NCI-H524 (cell line): Measurements from ENCODE around the gene RPS4Y2.

ENCODE experiments used
- DNase-seq, 2 experiments: peaks; one replicate each; lab custom pipeline; 2025; lab: John Stamatoyannopoulos, UW

RPS4Y2 gene

GRCh38 chrY:20755808-20756207 is at the start of gene RPS4Y2:
Gene RPS4Y2 (plus strand): TSS chrY:20756108. CDS start chrY:20756164, 56 bp downstream.
- DNase-seq = no peak

DNA sequence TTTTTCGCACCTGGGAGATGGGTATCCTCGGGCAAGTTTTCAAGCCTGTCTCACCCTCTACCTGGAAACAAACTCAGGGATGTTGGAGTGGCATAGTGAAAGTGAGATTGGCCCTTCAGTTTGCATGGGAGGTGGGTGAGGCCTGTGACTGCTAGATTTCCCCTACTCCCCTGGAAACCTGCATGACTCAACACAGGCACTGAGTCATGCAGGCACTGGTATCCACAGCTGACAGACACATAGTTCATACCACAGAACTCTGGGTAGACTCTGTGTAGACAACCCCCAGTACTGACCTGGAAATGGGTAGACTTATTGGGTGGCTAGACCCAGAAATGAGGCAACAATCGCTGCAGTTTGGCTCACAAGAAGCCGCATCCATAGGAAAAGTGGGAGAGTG is 41.5 kb upstream of the RPS4Y2 start:
- DNase-seq = no peak

- DNase-seq = no peak
These were observed 29.6 kb upstream of the RPS4Y2 start for GRCh38 chrY:20726184-20726907.

GRCh38 chrY:20735200-20735599 is 20.7 kb upstream of the RPS4Y2 start:
- DNase-seq = no peak

DNA sequence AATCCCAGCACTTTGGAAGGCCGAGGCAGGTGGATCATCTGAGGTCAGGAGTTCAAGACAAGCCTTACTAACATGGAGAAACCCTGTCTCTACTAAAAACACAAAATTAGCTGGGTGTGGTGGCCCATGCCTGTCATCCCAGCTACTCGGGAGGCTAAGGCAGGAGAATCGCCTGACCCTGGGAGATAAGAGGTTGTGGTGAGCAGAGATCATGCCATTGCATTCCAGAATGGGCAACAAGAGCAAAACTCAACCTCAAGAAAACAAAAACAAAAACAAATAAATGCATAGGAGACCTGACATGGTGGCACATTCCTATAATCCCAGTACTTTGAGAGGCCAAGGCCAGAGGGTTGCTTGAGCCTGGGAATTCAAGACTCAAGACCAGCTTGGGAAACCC is 16.1 kb upstream of the RPS4Y2 start:
- DNase-seq = no peak

GRCh38 chrY:20740609-20741008 is 15.3 kb upstream of the RPS4Y2 start:
- DNase-seq = no peak

- DNase-seq = no peak
These were observed 10.8 kb upstream of the RPS4Y2 start for GRCh38 chrY:20745060-20745459.

GRCh38 chrY:20746919-20747318 is 9.0 kb upstream of the RPS4Y2 start:
- DNase-seq = no peak

GRCh38 chrY:20763869-20764268 is 8.0 kb downstream of the RPS4Y2 start:
- DNase-seq = no peak

DNA sequence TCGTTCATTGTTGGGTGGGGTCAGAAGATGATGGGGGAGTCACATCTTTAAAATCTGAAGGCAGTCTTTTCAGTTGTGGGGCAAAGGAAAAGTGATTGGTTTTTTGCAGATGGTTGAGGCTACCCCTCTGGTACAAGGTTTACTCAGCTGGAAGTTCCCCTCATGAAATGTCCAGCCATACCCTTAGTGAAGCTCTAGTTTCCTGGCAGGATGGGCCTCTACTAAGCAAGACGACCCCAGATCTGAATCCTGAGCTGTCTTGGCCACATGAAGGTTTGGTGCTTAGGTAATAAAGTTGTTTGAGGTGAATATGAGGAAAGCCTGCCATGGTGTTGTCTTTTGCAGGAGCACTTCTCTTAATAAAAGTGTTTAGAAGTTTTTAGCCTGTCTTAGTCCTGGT is 9.2 kb downstream of the RPS4Y2 start:
- no peak for DNase-seq

DNA sequence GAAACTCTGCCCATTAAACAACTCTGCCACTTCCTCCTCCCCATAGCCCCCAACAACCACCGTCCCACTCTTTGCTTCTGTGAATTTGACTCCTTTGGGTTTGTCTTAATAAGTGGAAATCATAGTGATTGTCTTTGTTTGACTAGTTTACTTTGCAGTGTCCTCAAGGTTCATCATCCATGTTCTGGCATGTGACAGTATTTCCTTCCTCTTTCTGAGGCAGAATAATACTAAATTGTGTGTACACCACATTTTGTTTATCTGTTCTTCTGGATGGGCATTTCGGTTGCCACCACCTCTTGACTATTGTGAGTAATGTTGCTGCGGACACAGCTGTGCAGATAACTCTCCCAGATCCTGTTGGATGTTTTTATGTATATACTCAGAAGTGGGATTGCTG is 14.8 kb downstream of the RPS4Y2 start:
- DNase-seq = no peak

- DNase-seq = no peak
These were observed 20.2 kb downstream of the RPS4Y2 start for GRCh38 chrY:20776104-20776503.

DNA sequence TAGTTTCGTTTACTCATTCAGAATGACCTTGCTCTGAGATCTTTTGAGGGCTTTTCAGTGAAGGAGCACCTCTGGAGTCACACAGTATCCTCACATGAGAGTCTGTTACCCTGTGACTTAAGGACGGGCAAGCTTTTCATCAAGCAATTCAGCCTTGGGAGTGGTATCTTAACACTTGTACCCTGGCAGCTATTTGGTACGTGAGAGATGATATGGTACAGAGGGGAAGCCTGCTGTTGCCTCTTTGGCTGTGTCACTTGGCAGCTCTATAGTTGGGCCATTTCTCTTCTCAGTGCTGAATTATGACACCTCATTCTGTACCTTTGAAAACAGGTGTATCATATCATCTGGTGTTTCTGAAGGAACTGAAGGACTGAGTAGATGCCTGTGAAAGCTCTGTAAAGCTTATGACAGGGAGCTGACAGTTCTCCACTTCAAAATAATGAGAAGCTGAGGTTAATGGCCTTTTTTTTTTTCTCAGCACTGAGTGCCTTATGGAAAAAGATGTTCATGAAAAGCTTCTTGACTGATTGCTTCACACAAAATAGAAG is 24.3 kb downstream of the RPS4Y2 start:
- no peak for DNase-seq

GRCh38 chrY:20780776-20781175 is 24.9 kb downstream of the RPS4Y2 start:
- no peak for DNase-seq

DNA sequence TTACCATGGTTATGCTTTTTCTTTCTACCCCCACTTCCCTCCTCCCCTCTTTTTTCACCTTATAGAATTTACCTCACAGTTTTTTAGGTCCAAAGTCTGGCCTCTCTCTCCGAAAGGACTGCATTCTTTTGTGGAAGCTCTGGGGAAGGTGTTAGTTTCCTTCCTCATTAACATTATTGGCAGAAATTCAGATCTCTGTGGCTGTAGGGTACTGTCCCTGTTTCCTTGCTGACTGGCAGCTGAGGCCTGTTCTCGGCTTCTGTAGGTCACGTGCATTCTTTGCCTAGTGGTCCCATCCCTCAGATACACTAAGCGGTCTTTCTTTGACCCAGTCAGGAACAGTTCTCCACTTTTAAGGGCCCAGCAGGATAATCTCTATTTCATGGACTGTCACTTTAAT is 25.5 kb downstream of the RPS4Y2 start:
- DNase-seq = no peak

DNA sequence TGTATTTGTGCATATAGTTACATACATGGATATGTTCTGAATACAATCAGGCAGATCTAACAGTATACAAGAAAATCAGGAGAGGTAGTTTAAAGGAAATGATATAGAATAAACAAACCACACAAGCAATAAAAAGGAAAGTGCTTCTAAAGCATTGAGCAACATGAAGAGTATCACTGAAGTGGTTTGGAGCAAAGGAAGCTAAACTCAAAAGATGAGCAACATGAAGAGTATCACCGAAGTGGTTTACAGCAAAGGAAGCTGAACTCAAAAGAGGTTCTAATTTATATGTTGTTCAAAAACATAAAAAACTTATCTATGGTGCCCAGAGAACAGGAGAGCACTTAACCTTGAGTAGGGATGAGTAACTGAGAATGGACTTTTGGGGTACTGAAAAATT is 29.1 kb downstream of the RPS4Y2 start:
- DNase-seq = no peak

DNA sequence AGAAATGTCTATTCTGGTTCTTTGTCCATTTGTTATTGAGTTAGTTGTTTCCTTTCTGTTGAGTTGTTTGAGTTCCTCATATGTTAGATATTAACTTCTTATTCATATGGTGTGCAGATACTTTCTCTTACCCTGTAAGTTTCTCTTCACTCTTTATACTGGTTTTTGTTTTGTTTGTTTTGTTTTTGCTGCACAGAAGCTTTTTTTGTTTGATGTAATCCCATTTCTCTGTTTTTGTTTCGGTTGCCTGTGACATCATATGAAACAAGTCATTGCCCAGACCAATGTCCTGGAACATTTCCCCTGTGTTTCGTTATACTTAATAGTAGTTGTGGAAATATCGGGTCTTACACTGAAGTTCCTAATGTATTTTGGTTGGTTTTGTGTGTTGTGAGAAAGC is 31.2 kb downstream of the RPS4Y2 start:
- no peak for DNase-seq

- DNase-seq = no peak
These were observed 42.6 kb downstream of the RPS4Y2 start for GRCh38 chrY:20798351-20799049.

- DNase-seq = no peak
These were observed 46.8 kb downstream of the RPS4Y2 start for GRCh38 chrY:20802659-20803058.

DNA sequence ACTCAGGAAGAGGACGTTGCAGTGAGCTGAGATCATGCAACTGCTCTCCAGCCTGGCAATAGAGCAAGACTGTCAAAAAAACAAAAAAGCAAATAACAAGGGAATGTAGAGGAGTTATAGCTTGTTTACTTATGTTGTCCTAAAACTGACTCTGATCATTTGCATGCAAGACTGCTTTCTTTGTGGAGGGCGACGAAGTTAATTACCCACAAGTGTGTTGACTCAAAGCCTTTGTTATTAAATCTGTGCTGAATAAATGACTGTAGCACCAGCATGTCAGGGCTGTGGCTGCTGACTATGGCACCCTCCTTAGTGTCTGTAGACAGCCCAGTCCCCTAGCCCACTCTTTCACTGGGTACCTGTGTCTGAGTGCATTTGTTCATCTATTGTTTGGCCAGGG is 50.3 kb downstream of the RPS4Y2 start:
- no peak for DNase-seq

- no peak for DNase-seq
These were observed 57.6 kb downstream of the RPS4Y2 start for GRCh38 chrY:20813459-20813858.

DNA sequence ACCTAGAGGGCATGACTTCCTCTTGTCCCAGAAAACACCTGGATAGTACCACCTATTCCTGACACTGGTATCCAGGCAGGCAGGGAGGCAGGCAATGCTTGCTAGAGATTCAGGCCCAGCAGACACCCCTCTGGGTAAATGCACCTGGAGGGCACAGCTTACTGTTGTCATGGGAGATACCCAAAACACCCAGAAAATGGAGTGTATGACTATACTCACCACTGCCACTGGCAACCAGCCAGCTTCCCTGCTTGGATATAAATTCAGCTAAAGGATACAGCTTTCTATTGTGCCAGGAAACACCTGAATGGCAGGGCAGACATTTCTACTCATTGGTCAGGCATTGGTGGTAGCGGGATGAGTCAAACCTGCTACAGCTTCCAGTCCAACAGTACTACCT is 58.9 kb downstream of the RPS4Y2 start:
- DNase-seq = no peak

- DNase-seq = no peak
These were observed 61.2 kb downstream of the RPS4Y2 start for GRCh38 chrY:20817067-20817466.
